Stimulated activated CD4-positive, alpha-beta T cell treated with anti-CD3 and anti-CD28 coated beads, Interleukin-12 subunit alpha, Interleukin-12 subunit beta, amount 100 ng/mL, for 24 hours (primary cell): ENCODE data around the gene TLNRD1.

Experiments
- DNase-seq, 2 experiments: peaks; one replicate each; pipeline ENCODE4 v3.0.0-alpha.2; 2020; ENCODE audit warnings: low read depth in 2 of 2

The TLNRD1 gene

DNA sequence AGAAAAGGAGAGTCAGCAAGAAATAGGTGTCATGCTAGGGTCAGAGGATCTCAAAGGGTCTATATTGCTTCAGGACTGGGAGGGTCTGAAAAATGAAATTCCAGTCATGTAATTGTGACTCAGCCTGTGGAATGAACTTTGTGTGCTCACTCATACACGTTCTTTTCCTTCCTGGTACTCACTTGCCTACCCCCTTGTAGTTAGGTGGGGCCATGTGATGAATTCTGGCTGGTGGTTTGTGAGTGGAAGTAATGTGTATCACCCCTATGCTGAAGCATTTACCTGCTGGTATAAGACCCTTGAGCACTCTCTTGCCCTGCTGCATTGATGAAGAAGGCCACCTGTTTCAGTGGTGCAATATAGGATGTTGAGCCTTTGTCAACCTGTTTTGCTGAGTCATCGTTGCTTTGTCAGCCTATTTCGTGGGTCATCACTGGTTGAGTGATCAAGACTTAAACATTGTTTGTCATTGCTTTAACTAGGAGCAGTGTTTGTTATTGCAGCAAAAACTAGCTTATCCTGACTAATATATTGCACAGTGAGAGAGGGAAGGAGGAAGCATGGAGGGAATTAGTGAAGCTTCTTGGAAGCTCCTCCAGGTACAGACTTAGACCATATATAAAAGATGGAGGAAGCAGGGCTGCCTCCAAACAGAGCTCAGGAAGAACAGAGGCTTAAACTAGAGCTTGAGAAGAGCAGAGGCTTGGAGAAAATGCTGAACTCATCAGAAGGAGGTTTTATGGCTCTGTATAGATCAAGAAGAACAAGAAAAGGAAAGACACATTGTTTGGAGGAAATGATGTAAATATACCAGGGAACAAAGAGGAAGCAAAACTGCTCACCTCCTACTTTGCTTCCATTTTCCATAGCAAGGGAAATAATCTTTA lies 28.9 kb downstream of the TLNRD1 start:
- no peak for DNase-seq

GRCh38 chr15:81030301-81030750 lies 29.6 kb downstream of the TLNRD1 start:
- DNase-seq, result no peak

DNA sequence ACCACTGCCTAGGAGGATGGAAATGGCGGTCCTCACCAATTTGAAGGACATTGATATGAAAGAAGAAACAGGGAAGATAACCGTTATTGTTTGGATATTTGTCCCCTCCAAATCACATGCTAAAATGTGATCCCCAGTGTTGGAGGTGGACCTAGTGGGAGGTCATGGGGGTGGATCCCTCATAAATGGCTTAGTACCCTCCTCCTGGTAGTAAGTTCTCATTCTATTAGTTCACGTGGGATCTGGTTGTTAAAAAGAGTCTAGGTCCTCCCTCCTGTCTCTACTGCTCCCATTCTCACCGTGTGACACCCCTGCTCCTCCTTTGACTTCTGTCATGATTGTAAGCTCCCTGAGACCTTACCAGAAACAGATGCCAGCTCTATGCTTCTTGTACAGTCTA lies 30.5 kb downstream of the TLNRD1 start:
- DNase-seq, result no peak

- no peak for DNase-seq
These were observed 31.6 kb downstream of the TLNRD1 start for GRCh38 chr15:81032355-81032754.

- no peak for DNase-seq
These were observed 32.1 kb downstream of the TLNRD1 start for GRCh38 chr15:81032818-81033217.

GRCh38 chr15:81033508-81033907 lies 32.8 kb downstream of the TLNRD1 start:
- no peak for DNase-seq

DNA sequence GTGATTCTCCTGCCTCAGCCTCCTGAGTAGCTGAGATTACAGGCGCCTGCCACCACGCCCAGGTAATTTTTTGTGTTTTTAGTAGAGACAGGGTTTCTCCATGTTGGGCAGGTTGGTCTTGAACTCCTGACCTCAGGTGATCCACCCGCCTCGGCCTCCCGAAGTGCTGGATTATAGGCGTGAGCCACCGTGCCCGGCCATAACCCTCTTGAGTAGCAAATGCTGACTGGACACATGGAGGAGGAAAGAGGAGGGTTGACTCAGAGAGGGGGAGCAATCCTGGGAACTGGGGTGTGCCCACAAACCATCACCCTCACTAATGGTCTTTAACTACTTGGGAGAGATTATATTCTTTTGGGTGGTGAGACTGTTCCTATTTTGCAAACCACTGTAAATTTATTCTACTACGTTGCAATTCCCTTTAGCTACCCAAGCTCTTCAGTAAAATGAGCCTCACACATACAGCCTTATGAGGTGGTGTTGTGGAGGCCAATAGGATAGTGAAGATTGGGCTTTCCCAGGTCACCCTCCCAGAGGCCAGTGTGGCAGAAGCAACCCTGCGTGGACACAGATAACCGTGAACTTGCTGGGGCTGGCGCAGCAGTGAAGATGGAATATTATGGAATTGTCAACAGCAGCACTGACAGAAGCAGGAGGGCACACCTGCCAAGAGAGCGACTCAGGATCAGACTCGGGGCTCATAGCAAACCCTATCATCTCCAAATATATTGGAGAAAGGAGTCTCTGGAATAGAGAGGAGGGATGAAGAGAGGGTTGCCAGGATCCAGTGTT lies 37.4 kb downstream of the TLNRD1 start:
- DNase-seq, result no peak

DNA sequence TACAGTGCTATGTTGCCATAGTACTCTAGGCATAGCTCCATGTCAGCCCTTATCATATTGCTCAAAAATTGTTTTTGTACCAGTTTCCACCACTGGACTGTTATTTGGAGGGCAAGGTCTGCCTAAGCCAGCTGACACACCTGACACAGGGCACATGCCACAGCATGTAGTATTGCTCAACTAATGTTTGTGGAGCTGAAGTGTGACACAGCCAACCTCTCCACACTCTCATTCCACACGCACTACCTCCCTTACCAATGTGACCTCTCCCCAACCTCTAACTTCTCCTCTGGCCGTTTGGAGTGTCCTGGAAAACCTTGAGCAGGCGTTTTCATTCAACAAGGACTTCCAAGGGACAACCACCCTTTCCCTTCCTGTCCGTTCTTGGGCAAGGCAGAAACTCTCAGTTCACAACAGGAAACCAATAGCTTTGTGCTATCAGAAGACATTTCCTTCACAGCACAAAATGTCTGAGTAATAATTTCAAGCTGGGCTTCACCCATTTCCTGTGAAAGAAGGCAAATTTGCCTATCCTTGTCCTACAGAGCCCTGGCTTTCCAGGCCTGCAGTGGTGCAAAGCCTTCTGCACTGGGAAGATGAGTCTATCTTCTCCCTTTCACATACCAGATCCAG lies 38.4 kb downstream of the TLNRD1 start:
- DNase-seq, result no peak

DNA sequence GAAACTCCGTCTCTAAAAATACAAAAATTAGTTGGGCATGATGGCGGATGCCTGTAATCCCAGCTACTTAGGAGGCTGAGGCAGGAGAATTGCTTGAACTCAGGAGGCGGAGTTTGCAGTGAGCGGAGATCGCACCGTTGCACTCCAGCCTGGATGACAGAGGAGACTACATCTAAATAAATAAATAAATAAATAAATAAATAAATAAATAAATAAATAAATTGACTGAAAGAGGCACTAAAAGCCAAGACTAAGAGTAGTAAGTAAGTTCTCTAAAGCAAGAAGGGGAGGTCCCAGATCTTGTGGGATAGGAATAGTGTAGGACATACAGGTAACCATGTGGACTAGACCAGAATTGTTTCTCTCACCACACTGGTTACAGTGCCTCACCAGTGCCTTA lies 40.0 kb downstream of the TLNRD1 start:
- no peak for DNase-seq

DNA sequence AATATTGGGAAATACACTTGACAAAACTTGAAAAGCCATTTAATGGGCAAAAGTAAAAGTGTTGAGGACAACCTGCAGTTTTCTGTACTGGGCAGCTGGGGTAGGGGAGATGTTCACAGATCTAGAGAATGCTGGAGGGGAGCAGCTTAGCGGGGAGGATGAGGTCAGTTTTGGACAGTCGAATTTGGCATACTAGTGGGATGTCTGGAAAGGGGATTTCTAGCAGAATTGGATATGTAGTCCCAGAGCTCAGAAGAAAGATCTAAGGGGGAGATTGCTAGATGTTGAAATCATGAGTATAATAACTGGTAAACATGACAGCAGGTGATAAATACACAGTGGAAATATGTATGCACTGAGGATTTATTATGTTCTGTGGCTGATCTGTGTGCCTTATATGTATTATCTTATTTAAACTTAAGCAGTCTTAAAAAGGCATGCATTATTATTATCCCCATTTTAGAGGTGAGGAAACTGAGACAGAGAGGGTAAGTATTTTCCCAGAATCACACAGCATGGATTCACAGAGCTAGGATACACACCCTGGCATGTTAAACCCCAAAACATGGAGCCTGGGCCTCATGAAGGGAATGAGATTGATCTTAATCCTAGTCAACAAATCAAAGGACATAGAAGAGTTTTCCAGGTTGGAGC lies 42.7 kb downstream of the TLNRD1 start:
- DNase-seq, result no peak

DNA sequence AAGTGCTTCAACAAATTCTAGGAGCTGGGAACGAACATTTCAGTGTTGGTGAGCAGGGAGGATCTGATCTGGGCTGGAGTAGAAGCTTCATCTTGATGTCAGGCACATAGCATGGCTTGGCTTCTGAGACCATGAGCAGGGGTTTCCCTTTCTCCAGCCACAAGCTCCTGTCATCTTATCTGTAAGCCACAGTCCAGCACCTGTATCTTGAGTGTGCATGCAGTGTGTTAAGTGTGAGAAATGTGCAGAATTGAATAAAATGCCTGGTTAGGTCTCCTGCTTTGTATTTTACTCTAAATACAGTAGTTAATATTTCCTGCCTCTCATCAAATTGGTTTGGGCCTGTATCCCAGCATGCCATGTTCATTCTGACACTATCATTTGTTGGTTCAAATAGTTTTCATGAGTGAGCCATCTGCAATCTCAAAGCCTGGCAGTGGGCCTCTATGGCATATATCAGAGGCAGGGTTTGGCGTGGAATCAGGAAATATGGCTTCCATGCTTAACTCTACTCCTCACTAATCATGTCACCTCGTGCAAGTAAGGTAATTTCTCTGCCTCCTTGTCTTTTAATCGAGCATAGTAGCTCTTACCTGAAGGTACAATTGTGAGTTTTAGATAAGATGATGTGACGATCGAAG lies 43.3 kb downstream of the TLNRD1 start:
- no peak for DNase-seq

DNA sequence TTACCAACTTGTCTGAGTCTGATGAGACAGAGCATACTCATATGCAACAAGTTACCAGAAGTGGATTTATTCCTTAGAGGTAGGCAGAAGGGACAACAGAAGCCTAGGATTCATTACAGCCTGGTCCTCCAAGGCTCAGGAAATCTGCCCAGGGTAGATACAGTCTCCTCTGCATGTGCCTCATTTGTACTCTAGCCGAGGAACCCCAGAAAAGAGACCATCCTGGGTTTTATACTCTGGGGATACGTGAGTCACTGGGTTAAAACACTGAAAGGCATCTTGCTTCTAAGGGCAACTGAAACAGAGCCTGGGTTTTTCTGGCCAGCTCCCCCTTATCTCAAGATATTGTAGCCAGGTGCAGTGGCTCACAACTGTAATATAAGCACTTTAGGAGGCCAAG lies 45.6 kb downstream of the TLNRD1 start:
- no peak for DNase-seq

GRCh38 chr15:81047928-81048327 lies 47.2 kb downstream of the TLNRD1 start:
- DNase-seq, result no peak

- no peak for DNase-seq
These were observed 49.1 kb downstream of the TLNRD1 start for GRCh38 chr15:81049835-81050234.

GRCh38 chr15:81050259-81050658 lies 49.5 kb downstream of the TLNRD1 start:
- no peak for DNase-seq

DNA sequence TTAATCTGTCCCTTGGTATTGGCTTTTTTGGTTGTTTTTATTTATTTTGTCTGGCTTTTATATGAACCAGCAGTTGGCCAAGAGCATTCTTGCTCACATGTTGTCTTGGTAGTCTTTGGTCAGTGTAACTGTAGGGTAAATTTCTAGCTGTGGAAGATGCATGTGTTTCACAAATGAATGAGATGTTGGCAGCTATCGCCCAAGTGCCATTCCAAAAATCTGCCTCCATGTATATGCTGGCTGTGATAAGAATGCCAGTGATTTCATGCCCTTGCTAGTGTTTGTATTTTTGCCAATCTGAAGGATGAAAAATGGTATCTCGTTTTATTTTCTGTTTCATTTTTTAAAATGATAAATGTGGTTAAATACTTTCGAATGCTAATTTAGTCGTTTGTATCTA lies 50.1 kb downstream of the TLNRD1 start:
- DNase-seq, result no peak

GRCh38 chr15:81052046-81052445 lies 51.3 kb downstream of the TLNRD1 start:
- no peak for DNase-seq

GRCh38 chr15:81053621-81054020 lies 52.9 kb downstream of the TLNRD1 start:
- no peak for DNase-seq

GRCh38 chr15:81054236-81054635 lies 53.5 kb downstream of the TLNRD1 start:
- no peak for DNase-seq
